AG09319 (cell line): ENCODE data around the gene ANKRD53.

ENCODE experiments used
- DNase-seq: peaks from one replicate; pipeline ENCODE4 v3.0.0-alpha.2; 2010; ENCODE audit warnings: low read depth; ENCODE audit errors: extremely low read depth
- TF ChIP-seq, protein P1 (sequence below): IDR thresholded peaks from 2 replicates; pipeline ENCODE4 v1.5.1; 2011; ENCODE audit warnings: low read depth, mild to moderate bottlenecking, inconsistent platforms, low read length, moderate library complexity

Gene ANKRD53

DNA sequence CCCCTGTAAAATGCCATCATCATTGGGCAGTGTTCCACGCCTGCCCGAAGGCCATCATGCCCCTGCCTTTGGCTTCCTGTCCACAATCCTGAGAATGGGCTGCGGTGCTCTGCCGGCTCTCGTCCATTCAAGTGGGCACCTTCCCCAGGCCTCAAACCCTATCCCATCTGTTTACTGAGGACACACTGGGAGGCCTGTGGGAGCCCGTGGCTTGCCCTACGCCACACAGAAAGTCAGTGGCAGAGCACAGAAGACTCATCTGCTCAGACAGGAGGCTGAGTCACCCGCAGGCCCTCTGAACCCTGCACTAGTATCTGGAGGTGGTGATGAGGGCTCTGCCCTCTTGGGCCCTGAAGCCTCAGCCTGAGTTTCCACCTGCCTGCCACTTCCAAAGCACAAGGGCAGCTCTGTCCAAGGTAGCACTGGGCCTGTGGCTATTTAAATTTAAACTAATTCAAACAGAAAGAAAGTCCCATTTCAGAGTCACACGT is 19.1 kb upstream of the ANKRD53 start:
- TF ChIP-seq, protein P1, sequence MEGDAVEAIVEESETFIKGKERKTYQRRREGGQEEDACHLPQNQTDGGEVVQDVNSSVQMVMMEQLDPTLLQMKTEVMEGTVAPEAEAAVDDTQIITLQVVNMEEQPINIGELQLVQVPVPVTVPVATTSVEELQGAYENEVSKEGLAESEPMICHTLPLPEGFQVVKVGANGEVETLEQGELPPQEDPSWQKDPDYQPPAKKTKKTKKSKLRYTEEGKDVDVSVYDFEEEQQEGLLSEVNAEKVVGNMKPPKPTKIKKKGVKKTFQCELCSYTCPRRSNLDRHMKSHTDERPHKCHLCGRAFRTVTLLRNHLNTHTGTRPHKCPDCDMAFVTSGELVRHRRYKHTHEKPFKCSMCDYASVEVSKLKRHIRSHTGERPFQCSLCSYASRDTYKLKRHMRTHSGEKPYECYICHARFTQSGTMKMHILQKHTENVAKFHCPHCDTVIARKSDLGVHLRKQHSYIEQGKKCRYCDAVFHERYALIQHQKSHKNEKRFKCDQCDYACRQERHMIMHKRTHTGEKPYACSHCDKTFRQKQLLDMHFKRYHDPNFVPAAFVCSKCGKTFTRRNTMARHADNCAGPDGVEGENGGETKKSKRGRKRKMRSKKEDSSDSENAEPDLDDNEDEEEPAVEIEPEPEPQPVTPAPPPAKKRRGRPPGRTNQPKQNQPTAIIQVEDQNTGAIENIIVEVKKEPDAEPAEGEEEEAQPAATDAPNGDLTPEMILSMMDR, result no peak
- no peak for DNase-seq

DNA sequence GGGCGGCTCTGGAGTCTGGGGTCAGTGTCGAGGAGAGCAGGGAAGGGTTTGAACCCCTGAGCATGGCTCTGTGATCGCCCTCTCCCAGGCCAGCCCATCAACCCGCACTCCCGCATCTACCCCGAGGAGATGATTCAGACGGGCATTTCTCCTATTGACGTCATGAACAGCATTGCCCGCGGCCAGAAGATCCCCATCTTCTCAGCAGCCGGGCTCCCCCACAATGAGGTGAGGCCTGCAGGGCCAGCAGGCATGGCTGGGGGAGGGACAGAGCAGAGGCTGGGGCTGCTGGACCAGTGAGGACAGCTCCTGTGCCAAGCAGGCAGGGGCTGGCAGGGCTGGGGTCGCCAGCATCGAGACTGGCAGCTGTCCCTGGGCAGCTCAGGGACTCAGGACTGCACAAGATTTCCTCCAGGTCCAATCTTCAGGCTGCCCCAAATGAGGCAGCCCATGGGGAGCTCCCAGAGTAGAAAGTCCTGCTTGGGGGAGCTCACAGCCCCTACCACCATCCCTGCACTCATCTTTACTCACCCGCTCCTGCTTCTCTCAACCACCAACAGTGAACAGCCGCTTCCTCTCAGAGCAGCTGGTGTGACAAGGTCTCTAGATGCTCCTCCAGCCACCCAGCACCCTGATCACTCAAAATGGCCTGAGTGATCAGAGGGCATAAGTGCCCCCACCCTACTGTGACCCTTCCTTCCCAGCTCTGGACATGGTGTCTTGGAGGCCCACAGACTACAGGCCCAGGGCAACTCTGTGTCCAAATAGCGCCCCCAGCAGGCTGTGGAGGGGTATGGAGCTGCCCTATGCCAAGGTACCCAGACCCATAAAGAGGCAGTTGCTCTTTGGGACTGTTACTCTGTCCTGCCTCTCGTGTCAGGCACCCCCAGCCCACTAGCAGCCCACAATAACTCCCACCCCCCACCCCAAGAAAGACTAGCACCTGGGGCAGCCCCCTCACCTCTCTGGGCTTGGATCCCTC is 18.3 kb upstream of the ANKRD53 start:
- TF ChIP-seq, protein P1, result no peak
- DNase-seq, result no peak

DNA sequence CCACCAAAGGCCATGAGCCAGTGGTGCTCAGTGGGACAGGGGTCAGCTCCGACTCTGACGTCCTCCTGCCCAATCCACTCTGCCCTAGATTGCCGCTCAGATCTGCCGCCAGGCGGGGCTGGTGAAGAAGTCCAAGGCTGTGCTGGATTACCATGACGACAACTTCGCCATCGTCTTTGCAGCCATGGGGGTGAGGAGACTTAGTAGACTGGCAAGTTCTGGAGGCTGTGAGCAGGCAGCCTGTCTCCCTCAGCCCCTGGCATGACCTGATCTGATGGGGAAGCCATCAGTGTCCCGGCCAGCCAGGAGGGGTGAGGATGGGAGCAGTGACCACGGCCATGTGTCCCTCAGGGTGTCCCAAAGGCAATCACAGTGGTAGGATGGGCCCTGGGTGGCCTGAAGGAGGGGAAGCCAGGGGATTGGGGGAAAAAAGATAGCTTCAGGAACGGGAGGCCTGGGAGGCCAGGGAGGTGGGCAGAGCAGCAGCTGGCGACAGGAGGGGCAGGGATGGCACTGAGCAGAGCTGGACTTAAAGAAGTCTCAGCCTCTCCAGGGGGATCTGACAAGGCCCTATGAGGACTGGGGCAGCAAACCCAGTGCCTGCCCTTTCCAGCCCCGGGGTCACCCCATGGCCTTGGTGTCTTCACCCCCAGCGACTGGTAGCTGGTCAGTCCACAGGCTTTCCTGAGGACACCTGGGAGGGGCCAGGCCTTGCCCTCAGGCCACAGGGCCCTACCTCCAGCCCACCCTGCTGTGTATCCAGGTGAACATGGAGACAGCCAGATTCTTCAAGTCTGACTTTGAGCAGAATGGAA is 17.4 kb upstream of the ANKRD53 start:
- TF ChIP-seq, protein P1, result no peak
- DNase-seq, result no peak

DNA sequence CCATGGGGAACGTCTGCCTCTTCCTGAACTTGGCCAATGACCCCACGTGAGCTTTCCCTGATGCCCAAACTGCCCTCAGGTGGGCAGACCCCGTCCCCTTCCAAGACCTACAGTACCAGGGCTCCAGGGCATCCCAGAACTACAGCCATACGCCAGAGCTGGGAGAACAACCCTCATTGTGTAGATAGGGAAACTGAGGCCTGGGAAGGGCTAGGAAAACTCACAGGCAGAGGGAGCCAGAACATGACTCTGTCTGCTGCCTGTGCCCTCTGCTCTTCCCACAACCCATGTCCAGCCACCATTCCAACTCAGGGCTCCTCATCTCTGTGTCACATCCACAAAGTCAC is 16.8 kb upstream of the ANKRD53 start:
- TF ChIP-seq, protein P1, result no peak
- DNase-seq, result no peak

DNA sequence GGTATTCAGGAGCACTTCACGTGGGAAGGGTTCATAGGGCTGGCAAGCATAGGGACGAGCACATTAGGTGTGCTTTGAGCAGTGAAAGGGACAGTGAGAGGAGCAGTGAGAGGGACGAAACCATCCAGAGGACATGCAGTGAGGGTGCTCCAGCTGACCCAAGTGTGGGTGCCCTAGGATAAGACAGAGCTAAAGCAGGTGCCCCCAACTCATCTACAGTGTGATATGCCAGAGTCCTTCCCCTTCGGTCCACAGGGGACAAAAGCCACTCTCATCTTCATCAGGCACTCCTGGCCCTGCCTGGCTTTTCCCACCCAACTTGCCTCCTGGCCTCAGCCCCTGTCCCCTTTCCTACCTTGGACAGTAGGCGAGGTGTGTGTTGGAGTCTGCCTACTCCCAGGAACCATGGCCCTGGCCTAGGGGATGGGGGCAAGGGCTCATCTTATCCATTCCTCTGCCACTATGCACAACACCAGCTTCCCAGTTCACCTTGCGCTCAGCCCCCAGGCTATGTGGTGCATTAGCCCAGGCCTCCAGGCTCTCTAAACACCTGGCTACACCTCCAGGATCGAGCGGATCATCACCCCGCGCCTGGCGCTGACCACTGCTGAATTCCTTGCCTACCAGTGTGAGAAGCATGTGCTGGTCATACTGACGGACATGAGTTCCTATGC is 16.1 kb upstream of the ANKRD53 start:
- TF ChIP-seq, protein P1, result no peak
- DNase-seq, result no peak

DNA sequence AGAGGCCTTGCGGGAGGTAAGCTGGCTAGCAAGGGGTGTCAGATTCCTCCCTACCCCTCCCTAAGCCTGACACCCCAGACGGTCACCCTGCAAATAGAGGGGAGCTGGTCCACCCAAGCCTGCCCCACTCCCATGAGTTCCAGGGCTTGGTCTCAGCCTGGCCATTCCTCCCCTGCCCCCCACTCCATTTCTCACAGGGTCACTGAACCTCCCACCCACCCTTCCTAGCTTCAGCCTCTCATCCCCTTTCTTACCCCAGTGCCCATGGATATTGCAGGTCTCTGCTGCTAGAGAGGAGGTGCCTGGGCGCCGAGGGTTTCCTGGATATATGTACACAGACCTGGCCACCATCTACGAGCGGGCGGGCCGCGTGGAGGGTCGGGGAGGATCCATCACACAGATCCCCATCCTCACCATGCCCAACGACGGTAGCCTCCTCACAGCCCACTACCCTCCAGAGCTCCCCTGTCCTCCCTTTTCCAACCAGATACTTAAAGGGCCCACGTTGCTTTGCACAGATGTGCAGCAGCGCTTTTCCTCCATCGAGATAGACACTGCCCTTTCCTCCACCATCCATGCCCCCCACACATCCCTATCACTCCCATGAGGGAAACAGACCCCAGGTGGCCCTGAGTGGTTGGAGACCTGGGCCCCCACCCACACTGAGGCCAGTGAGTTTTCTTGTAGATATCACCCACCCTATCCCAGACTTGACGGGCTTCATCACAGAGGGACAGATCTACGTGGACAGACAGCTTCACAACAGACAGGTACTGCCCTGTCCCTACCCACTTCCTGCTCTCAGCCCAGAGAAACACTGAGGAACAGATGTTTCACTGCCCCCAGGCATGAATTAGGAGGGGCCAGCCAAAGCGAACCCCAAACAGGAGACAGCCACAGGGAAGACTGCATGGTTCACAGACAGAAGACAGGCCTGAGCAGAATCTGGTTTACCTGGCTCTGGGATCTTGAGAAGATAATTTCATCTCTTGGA is 15.2 kb upstream of the ANKRD53 start:
- DNase-seq, result no peak

More for the DNA sequence above, 15.2 kb upstream of the ANKRD53 start:
- TF ChIP-seq, protein P1, result no peak
